CD4-positive, alpha-beta T cell treated with Interleukin-15 for 1 hour (primary cell): ENCODE results near the gene KIRREL2.

Source experiments
- DNase-seq: peaks from one replicate; pipeline ENCODE4 v3.0.0-alpha.2; 2020

Gene KIRREL2

GRCh38 chr19:35845215-35846037 lies 11.3 kb upstream of the KIRREL2 start:
- DNase-seq: no peak

GRCh38 chr19:35846038-35846668 lies 10.6 kb upstream of the KIRREL2 start:
- DNase-seq: no peak

GRCh38 chr19:35847911-35848310 lies 8.8 kb upstream of the KIRREL2 start:
- no peak for DNase-seq

DNA sequence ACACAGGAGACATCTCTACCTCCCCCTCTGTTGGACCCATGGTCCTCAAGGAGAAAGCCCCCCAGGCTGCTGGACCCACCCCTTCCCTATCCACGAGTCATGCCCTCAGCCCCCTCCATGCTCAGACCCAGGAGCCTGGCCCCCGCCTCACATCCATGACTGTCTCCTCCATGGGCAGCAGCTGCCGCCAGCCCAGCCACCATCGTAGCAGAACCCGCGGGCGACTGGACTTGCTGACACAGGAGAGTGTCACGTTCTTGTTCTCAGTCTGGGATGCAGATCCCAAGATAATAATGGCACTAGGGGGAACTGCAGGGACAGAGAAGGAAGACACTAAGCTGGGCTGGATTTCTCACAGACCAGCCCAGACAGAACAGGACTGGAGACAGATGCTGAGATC lies 8.2 kb upstream of the KIRREL2 start:
- no peak for DNase-seq

GRCh38 chr19:35848919-35849505 lies 7.7 kb upstream of the KIRREL2 start:
- no peak for DNase-seq

GRCh38 chr19:35851213-35852028 lies 5.3 kb upstream of the KIRREL2 start:
- no peak for DNase-seq

DNA sequence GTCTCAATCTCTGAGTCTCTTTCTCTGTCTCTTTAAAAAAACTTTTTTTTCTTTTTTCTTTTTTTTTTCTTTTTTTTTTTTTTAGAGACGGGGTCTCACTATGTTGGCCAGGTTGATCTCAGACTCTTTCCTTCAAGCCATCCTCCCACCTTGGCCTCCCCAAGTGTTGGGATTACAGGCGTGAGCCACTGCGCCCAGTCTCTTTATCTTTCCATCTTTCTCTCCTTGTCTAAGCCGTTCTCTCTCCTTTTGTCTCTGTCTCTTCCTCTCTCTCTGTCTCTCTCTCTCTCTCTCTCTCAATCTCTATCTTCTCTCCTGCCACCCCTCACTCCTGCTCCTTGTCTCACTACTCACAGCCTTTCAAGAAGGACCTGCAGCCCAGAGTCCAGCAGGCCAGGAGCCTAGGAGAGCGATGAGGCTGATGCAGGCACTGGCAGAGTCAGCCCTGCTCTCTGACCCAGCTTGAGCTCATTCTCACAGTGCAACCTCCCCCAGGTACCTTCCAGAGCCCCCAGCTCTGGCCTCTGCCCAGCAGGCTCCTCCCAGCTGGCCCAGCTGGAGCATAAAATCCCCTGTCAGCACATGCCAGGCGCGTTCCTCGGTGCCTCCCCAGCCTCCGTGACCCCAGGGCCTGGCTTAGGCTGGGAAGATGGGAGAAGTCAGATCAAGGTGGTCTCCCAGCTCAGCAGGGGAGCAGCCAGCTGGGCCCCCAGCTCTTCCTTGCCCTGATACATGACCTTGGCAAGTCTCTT lies 4.5 kb upstream of the KIRREL2 start, which contains the start of gene NPHS1:
NPHS1 (minus strand) TSS at position 476 of the 752 bp plus-strand sequence. CDS start 667 bp downstream, outside the sequence.
- DNase-seq: no peak

- DNase-seq: no peak
Observed at GRCh38 chr19:35853038-35853756, 3.5 kb upstream of the KIRREL2 start.

GRCh38 chr19:35858311-35858710 lies 1.6 kb downstream of the KIRREL2 start:
- DNase-seq: no peak

DNA sequence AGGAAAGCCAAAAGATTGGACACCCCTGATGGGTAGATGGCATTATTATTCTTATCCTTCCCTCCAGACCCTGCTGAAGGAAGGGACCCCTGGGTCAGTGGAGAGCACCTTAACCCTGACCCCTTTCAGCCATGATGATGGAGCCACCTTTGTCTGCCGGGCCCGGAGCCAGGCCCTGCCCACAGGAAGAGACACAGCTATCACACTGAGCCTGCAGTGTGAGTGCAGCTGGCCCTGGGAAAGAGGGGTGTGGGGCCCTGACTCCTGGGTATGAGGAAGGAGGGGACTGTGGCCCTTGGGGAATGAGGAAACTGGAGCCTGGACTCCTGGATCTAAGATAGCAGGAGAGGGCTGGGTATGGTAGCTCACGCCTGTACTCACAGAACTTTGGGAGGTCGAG lies 2.7 kb downstream of the KIRREL2 start:
- DNase-seq: no peak

DNA sequence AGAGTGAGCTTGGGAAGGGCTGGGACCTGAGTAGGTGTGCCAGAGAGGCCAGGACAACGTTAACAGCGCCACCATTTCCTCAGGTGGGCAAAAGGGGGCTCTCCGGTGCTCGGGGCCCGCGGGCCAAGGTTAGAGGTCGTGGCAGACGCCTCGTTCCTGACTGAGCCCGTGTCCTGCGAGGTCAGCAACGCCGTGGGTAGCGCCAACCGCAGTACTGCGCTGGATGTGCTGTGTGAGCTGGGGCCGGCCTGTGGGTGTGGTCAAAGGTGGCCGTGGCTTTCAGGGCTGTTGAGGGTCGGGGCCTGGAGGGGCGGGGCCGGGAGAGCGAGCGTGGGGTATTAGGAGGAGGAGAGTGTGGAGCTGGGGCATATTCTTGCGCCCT lies 3.7 kb downstream of the KIRREL2 start:
- DNase-seq: no peak

GRCh38 chr19:35860818-35861639 lies 4.3 kb downstream of the KIRREL2 start:
- DNase-seq: no peak

- no peak for DNase-seq
Observed at GRCh38 chr19:35861640-35862160, 5.0 kb downstream of the KIRREL2 start.

- DNase-seq: no peak
Observed at GRCh38 chr19:35862528-35862927, 5.8 kb downstream of the KIRREL2 start.

GRCh38 chr19:35863018-35863417 lies 6.3 kb downstream of the KIRREL2 start:
- DNase-seq: no peak

DNA sequence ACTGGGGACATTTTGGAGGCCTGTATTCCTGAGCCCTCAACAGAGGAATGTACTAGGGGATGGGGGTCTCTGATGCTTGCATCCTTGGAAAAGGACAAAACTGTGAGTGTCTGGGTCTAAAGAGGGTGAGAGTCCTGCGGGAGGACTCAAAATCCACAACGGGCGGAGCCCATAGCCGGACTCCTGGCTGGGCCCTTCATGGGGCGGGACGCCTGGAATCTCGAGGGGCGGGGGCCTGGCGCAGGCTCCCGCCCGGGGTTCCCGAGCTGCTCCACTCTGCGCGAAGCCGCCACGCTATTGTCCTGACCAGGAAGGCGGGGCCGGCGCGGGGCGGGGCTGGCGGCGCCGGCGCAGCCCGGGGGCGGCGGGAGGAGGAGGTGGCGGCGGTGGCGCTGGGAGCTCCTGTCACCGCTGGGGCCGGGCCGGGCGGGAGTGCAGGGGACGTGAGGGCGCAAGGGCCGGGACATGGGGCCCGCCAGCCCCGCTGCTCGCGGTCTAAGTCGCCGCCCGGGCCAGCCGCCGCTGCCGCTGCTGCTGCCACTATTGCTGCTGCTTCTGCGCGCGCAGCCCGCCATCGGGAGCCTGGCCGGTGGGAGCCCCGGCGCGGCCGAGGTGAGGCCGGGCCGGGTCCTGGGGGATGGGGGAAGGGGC lies 11.6 kb downstream of the KIRREL2 start, which contains the start of gene APLP1:
APLP1 (plus strand) TSS at position 403 of the 651 bp plus-strand sequence; CDS start at position 466, 63 bp downstream.
- DNase-seq: peak; percentile 54

GRCh38 chr19:35868823-35869326 lies 12.2 kb downstream of the KIRREL2 start:
- no peak for DNase-seq

GRCh38 chr19:35869327-35870123 lies 12.8 kb downstream of the KIRREL2 start:
- DNase-seq: peak; percentile 88
